ENCODE measurements around the gene FRMD4A.

DNA sequence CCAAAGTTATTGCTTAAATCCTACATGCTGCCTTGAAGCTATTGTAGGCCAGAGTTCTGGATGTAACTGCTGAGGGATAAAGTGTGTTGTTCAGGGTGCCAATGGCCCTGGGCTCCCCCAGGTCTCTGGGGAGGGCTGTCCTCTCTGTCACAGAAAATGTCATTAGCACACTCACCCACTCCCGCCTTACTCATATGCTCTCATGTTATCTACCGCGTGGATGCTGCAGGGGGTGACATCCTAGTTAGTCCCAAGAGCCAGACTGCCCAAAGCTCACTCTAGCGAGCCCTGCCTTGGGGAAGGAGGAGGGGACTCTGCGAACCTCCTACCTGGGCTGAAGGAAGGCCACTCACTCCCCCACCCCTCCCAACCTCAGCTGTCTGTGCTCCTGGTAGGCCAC is 122.5 kb downstream of the FRMD4A start:
- TF ChIP-seq, protein P1, sequence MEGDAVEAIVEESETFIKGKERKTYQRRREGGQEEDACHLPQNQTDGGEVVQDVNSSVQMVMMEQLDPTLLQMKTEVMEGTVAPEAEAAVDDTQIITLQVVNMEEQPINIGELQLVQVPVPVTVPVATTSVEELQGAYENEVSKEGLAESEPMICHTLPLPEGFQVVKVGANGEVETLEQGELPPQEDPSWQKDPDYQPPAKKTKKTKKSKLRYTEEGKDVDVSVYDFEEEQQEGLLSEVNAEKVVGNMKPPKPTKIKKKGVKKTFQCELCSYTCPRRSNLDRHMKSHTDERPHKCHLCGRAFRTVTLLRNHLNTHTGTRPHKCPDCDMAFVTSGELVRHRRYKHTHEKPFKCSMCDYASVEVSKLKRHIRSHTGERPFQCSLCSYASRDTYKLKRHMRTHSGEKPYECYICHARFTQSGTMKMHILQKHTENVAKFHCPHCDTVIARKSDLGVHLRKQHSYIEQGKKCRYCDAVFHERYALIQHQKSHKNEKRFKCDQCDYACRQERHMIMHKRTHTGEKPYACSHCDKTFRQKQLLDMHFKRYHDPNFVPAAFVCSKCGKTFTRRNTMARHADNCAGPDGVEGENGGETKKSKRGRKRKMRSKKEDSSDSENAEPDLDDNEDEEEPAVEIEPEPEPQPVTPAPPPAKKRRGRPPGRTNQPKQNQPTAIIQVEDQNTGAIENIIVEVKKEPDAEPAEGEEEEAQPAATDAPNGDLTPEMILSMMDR (IDR thresholded peaks at IDR 0.05) = no peak
- TF ChIP-seq POLR2A (IDR thresholded peaks at IDR 0.05) = no peak
